Activated T-helper 17 cell treated with anti-CD3 and anti-CD28 coated beads, Interleukin-2, amount 50 U/mL, for 72 hours (primary cell): ENCODE data around the gene CERKL. TPM values are rescaled to one million over a fixed set of nuclear protein-coding genes. Genes with fewer than 3 reads are reported as not detected.

ENCODE experiments used
- ATAC-seq: fragments of 150-1000 bp; cut with Tn5 transposase; replicated peaks from 2 replicates; pipeline ENCODE4 v1.10.0; 2021; ENCODE audit warnings: mild to moderate bottlenecking, moderate library complexity
- H3K27ac Mint-ChIP-seq: one replicate; pipeline ENCODE4 v1.8.0; 2022; ENCODE audit warnings: mixed read lengths
- H3K27me3 Mint-ChIP-seq: one replicate; pipeline ENCODE4 v1.8.0; 2022; ENCODE audit warnings: mixed read lengths
- H3K36me3 Mint-ChIP-seq: one replicate; pipeline ENCODE4 v1.8.0; 2022; ENCODE audit warnings: low read depth, mild to moderate bottlenecking, mixed read lengths
- H3K4me1 Mint-ChIP-seq: one replicate; pipeline ENCODE4 v1.8.0; 2022; ENCODE audit warnings: mixed read lengths
- H3K4me3 Mint-ChIP-seq: one replicate; pipeline ENCODE4 v1.8.0; 2022; ENCODE audit warnings: mild to moderate bottlenecking, mixed read lengths
- H3K9me3 Mint-ChIP-seq: one replicate; pipeline ENCODE4 v1.8.0; 2022; ENCODE audit warnings: mixed read lengths
- total RNA-seq, 2 donors: library from RNA; stranded (reverse); gene quantifications; one replicate each; pipeline ENCODE4 v1.2.3, GENCODE V29; 2022

Gene CERKL
- total RNA-seq, 2 donors from 2014 or later = not detected

DNA sequence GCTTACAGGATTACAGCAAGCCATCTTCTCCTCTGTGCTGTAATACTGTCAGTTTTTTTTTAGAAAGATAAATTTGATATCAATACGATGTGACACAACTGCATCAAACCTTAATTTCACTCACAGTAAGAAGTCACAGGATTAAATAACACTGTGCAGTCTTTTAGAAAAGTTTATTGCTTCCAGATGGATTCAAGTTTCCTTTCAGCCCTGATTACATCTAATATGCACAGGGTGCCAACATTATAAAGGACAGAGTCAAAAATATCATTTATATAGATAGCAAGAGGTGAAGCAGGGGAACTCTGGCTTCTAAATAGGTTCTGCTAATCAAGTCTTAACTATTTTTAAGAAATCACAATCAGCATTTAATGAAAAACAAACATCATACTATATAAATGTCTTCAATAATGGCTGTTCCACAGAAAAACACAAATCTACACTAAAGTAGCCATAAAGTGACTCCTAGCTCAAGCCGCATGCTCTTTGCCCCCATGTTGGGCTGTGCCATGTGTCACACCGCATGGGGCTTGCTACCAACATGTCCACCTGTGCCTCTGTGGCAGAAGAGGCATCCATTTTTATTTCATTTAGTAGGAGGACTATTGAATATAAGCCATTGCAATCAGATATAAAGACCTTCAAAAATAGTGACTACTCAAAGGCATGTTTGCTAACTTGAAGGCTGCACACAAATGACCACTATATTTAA, 35.0 kb downstream of the CERKL start:
- ATAC-seq = no peak
- H3K27me3 Mint-ChIP-seq = peaks cover 24% of the 10 kb centered on the region
- no peak overlapping the region for H3K27ac Mint-ChIP-seq
- no peaks in the 10 kb centered on the region for H3K36me3 Mint-ChIP-seq
- no peaks in the 10 kb centered on the region for H3K9me3 Mint-ChIP-seq
- no peaks in the 10 kb centered on the region for H3K4me1 Mint-ChIP-seq
- no peak overlapping the region for H3K4me3 Mint-ChIP-seq

DNA sequence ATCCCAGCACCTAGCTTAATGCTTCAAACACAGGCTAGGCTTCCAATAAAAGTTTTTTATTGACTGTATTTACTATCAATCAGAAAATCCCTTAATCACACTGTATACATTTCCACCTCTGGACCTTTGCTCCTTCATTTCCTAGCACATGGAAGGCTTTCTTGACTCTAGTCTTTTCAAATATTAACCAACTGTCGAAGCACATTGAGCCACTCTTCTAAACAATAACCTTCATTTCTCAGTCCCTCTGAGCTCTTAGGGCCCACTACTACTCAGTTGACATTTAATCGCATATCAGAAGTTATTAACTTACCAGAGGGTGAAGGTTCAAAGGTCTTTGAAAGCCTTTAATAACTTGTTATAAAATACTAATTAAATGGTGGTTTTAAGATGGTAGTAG, 37.4 kb downstream of the CERKL start:
- Mint-ChIP-seq H3K27me3 (peaks cover 15% of the 10 kb centered on the region), H3K36me3 (no peaks in the 10 kb centered on the region), H3K4me3 (no peak overlapping the region), H3K9me3 (no peaks in the 10 kb centered on the region), H3K4me1 (no peaks in the 10 kb centered on the region), H3K27ac (no peak overlapping the region)
- ATAC-seq = no peak

- H3K36me3 Mint-ChIP-seq = no peaks in the 10 kb centered on the region
- H3K27ac Mint-ChIP-seq = no peak overlapping the region
- no peak overlapping the region for H3K4me3 Mint-ChIP-seq
- ATAC-seq = no peak
- H3K27me3 Mint-ChIP-seq = peaks cover 9% of the 10 kb centered on the region
- H3K9me3 Mint-ChIP-seq = no peaks in the 10 kb centered on the region
- H3K4me1 Mint-ChIP-seq = no peaks in the 10 kb centered on the region
Measured at GRCh38 chr2:181616715-181617114, 40.2 kb downstream of the CERKL start.

DNA sequence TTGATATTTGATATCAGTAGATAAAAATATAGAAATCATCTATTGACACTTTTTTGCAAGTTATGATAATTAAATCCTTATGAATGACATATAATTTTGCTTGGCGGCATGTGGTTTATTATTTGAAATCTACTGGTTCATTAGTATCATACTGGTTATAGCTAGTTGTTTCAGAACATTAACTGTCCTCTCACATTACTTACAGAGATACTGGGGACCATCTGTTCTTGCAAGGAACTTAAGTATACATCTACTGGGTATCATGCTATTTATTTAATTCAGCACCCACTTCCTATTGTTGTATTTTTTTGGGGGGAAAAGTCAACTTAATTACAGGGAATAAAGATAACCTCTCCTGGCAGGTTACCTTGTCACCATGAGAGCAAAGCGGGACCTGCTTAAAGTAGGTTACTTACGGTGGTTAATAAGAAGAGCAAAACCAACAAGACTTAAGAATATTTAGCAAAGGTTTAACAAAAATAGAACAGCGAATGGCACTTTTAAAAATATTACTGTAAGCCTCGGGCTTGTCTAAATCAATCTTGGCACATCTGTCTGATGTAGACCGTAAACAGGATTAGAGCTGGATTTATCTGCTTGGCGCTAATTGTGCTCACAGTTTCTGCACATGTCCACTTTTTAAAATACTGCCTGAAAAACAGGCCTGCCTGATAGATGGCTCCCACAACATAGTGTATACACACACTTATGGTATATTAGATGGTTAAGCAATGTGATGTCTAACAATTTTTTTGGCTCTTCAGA, 41.8 kb downstream of the CERKL start:
- peaks cover 9% of the 10 kb centered on the region for H3K27me3 Mint-ChIP-seq
- no peak overlapping the region for H3K27ac Mint-ChIP-seq
- H3K4me1 Mint-ChIP-seq = no peaks in the 10 kb centered on the region
- no peaks in the 10 kb centered on the region for H3K36me3 Mint-ChIP-seq
- ATAC-seq = no peak
- H3K4me3 Mint-ChIP-seq = no peak overlapping the region
- H3K9me3 Mint-ChIP-seq = no peaks in the 10 kb centered on the region

- no peak for ATAC-seq
- Mint-ChIP-seq H3K36me3 (no peaks in the 10 kb centered on the region), H3K4me1 (no peaks in the 10 kb centered on the region), H3K27me3 (peaks cover 3% of the 10 kb centered on the region), H3K4me3 (no peak overlapping the region), H3K27ac (no peak overlapping the region), H3K9me3 (no peaks in the 10 kb centered on the region)
Measured at GRCh38 chr2:181613241-181613640, 43.7 kb downstream of the CERKL start.

GRCh38 chr2:181607629-181608590, 49.0 kb downstream of the CERKL start:
- no peaks in the 10 kb centered on the region for H3K4me1 Mint-ChIP-seq
- H3K27ac Mint-ChIP-seq = no peak overlapping the region
- no peaks in the 10 kb centered on the region for H3K27me3 Mint-ChIP-seq
- ATAC-seq = no peak
- H3K36me3 Mint-ChIP-seq = no peaks in the 10 kb centered on the region
- no peak overlapping the region for H3K4me3 Mint-ChIP-seq
- no peaks in the 10 kb centered on the region for H3K9me3 Mint-ChIP-seq

GRCh38 chr2:181605889-181606837, 50.7 kb downstream of the CERKL start:
- Mint-ChIP-seq H3K27ac (no peak overlapping the region), H3K27me3 (no peaks in the 10 kb centered on the region), H3K4me3 (no peak overlapping the region), H3K9me3 (no peaks in the 10 kb centered on the region), H3K36me3 (no peaks in the 10 kb centered on the region), H3K4me1 (no peaks in the 10 kb centered on the region)
- no peak for ATAC-seq

DNA sequence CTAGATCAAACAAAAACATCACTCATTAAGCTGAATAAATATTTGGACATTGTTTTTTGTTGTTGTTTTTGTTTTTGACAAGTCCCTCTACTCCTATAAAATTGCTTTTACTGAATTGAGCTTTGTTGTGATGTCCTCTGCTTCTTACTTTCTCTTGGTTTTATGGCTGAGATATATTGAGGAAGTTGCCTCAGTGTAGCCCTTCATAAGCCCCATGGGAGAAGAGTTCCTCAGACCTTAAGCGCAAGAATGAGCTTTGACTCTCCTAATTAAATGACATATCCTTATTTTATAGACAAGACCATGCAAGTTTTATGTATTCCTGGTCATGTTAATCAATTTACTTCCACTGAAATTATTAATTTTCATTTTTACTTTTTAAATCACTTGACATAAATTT, 54.9 kb downstream of the CERKL start:
- Mint-ChIP-seq H3K4me3 (no peak overlapping the region), H3K27me3 (peaks cover 6% of the 10 kb centered on the region), H3K4me1 (no peaks in the 10 kb centered on the region), H3K36me3 (no peaks in the 10 kb centered on the region), H3K9me3 (no peaks in the 10 kb centered on the region), H3K27ac (no peak overlapping the region)
- ATAC-seq = no peak

- no peaks in the 10 kb centered on the region for H3K9me3 Mint-ChIP-seq
- no peaks in the 10 kb centered on the region for H3K36me3 Mint-ChIP-seq
- H3K4me3 Mint-ChIP-seq = no peak overlapping the region
- H3K27me3 Mint-ChIP-seq = peaks cover 12% of the 10 kb centered on the region
- no peak for ATAC-seq
- H3K4me1 Mint-ChIP-seq = no peaks in the 10 kb centered on the region
- no peak overlapping the region for H3K27ac Mint-ChIP-seq
Measured at GRCh38 chr2:181596556-181596955, 60.3 kb downstream of the CERKL start.

GRCh38 chr2:181594322-181594721, 62.6 kb downstream of the CERKL start:
- Mint-ChIP-seq H3K27me3 (peaks cover 15% of the 10 kb centered on the region), H3K4me1 (no peaks in the 10 kb centered on the region), H3K27ac (no peak overlapping the region), H3K9me3 (no peaks in the 10 kb centered on the region), H3K4me3 (no peak overlapping the region), H3K36me3 (no peaks in the 10 kb centered on the region)
- no peak for ATAC-seq

DNA sequence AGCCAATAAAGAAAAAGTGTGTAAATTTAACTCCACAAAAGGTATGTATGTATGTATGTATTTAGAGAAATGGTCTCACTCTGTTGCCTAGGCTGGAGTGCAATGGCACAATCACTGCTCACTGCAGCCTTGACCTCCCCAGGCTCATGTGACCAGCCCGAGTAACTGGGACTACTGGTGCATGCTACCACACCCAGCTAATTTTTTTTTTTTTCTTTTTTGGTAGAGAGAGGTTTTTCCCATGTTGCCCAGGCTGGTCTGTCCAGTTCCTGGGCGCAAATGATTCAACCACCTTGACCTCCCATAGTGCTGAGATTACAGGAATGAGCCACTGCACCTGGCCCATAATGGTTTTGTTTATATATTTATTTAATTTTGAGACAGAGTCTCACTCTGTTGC, 67.1 kb downstream of the CERKL start:
- no peaks in the 10 kb centered on the region for H3K9me3 Mint-ChIP-seq
- H3K27ac Mint-ChIP-seq = no peak overlapping the region
- no peak for ATAC-seq
- no peaks in the 10 kb centered on the region for H3K36me3 Mint-ChIP-seq
- peaks cover 15% of the 10 kb centered on the region for H3K27me3 Mint-ChIP-seq
- H3K4me1 Mint-ChIP-seq = peaks cover 6% of the 10 kb centered on the region
- no peak overlapping the region for H3K4me3 Mint-ChIP-seq

GRCh38 chr2:181588546-181588945, 68.4 kb downstream of the CERKL start:
- H3K36me3 Mint-ChIP-seq = no peaks in the 10 kb centered on the region
- no peak overlapping the region for H3K4me3 Mint-ChIP-seq
- no peaks in the 10 kb centered on the region for H3K9me3 Mint-ChIP-seq
- peaks cover 16% of the 10 kb centered on the region for H3K27me3 Mint-ChIP-seq
- no peak overlapping the region for H3K27ac Mint-ChIP-seq
- peaks cover 6% of the 10 kb centered on the region for H3K4me1 Mint-ChIP-seq
- no peak for ATAC-seq

DNA sequence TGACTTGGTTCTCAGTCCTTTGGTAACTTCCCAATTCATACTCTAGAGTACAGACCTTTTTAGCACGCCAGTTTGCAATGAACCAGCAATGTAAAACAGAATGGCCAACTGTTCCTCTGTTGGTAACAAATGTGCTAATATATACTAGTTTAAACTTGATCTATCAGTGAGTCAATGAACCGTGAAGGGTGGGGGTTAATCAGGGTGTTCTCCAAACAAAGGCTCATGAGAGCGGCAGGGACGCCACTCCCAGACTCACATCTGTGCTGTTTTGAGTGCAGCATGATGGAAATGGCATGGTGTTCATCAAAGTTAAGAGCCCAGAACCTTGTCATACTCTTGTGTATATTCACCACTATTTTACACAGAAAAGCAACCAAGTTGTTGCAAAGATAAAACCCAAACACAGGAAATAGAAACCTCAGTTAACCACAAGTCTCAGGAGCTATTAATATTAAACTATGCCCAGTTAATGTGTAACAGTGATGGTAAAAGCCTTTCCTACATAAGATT, 70.3 kb downstream of the CERKL start:
- Mint-ChIP-seq H3K4me3 (no peak overlapping the region), H3K27ac (no peak overlapping the region), H3K36me3 (no peaks in the 10 kb centered on the region), H3K4me1 (peaks cover 6% of the 10 kb centered on the region), H3K9me3 (no peaks in the 10 kb centered on the region), H3K27me3 (peaks cover 15% of the 10 kb centered on the region)
- no peak for ATAC-seq
